CD4-positive, alpha-beta T cell treated with Interleukin-15 for 1 hour (primary cell): ENCODE measurements around the gene CORO7.
"Not testable (repeated sequence)": the region's sequence is repeated elsewhere in the genome, so short reads cannot be mapped to it uniquely, and the experiment has no call there.

Experiments
- DNase-seq: peaks from one replicate; pipeline ENCODE4 v3.0.0-alpha.2; 2020

The CORO7 gene

DNA sequence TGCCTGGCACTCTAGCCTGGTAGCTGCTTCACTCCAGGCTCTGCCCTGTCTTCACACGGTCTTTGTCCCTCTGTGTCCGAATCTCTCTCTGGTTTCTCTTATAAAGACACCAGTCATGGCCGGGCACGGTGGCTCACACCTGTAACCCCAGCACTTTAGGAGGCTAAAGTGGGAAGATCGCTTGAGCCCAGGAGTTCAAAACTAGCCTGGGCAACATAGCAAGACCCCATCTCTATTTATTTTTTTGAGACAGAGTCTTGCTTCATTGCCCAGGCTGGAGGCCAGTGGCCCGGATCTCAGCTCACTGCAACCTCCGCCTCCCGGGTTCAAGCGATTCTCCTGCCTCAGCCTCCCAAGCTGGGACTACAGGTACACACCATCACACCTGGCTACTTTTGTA, 82.7 kb downstream of the CORO7 start:
- not testable (repeated sequence) for DNase-seq

- DNase-seq, result no peak
These were observed 83.1 kb downstream of the CORO7 start for GRCh38 chr16:4333308-4333638.

DNA sequence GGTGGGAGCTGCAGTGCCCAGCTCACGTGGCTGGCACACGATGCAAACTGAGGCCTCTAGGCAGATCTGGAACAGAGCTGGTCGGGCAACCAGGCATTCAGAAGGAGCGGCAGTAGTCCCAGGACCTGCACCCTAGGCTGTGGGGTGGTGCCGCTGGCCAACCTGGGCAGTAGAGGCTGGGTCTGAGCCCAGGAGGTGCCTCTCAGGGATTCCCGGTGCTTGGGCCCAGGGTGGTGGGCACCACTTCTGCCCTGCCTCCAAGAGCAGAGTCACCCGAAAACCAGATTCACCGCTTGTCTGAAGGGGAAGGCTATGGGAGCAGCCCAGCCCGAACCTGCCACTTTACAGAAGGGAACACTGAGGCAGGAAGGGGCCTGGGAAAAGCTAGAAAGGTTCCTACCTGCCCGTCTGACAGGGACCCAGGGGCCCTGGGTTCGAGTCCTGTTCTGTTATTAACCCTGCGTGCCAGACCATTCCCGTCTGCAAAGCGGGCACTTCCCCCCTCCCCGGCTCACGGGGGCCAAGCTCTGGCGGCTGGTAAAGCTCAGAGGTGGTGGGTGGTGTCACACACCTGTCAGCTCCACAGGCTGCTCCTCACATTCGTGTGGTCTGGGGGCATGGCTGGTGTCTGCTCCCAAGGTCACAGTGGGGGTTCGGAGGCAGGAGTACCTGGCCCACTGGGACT, 83.6 kb downstream of the CORO7 start:
- no peak for DNase-seq

GRCh38 chr16:4332083-4332482, 84.3 kb downstream of the CORO7 start:
- DNase-seq, result no peak

DNA sequence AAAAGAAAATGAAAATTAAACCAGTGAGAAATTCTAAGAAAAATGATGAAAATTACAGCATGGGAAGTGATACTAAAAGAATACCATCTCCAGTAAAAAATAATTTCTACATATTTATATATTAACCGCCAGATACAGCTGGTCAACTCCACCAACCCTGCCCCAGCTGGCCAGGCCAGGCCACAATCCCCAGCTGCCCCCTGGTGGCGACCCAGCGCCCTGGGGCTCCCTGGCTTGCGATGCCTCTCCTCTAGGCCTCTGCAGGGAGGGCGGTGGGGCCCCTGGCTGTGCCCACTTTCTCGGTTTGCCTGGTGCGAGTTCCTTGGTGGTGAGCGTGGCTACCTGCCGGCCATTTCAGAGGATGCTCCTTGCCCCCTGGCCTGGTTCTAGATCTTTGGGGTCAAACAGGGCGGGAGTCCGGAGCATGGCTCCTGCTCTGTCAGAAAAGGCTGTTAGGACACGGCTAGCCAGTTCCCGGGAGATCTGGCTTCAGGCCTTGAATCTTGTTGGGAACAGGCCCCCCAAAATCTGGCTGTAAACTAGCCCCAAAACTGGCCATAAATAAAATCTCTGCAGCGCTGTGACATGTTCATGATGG, 86.0 kb downstream of the CORO7 start:
- DNase-seq, result peak; percentile 65

- DNase-seq, result no peak
These were observed 87.3 kb downstream of the CORO7 start for GRCh38 chr16:4328782-4329775.

- DNase-seq, result peak; percentile 70
These were observed 88.2 kb downstream of the CORO7 start for GRCh38 chr16:4328046-4328781.

- no peak for DNase-seq
These were observed 88.9 kb downstream of the CORO7 start for GRCh38 chr16:4327386-4328045.

DNA sequence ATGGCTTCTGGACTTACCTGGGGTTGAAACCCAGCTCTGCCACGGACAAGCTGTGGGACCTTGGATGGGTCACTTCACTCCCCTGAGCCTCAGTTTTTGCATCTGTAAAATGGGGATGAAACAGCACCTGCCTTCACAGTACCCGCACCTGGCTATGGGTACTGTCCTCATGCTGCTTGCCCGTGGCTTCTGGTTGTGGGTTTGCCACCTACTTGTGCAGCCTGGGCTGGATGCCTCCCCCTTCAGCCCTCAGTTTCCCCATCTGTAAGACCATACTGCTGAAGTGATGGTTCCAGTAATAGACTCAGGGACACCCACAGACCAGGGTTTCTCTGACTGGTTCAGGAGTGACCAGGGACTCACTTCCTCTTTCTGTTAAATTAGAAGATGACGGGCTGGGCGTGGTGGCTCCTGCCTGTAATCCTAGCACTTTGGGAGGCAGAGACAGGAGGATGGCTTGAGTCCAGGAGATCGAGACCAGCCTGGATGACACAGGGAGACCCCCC, 91.1 kb downstream of the CORO7 start:
- peak; percentile 40 for DNase-seq

- DNase-seq, result no peak
These were observed 91.7 kb downstream of the CORO7 start for GRCh38 chr16:4324492-4325252.

DNA sequence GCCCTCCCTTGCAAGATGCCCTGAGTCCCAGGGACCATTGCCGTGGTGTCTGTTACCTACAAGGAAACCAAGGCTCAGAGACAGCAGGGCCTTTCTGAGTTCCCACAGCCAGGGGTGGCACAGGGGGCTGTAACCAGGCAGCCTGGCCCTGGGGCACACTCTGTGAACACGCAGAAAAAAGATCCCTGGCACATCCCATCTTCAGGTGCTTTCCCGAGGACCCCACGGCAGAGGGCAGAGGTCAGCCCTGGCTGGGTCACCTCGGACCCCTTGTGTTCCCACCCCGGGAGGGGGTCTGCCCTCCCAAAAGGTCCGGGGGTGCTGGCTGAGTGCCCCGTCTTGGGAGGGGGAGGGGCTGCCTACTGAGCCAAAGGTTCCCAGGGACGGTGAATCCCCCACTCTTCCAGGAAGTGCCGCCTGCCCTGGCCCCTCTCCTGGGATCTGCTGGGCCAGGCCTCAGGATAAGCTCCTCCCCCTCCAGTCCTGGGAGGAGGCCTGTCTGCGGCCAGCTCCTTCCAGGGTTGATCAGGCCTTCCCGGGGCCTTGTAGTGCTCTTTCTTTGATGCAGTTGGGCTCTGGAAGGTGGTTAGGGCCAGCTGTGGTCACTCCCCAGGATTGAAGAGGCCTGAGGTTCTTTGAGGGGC, 92.4 kb downstream of the CORO7 start:
- DNase-seq, result no peak

DNA sequence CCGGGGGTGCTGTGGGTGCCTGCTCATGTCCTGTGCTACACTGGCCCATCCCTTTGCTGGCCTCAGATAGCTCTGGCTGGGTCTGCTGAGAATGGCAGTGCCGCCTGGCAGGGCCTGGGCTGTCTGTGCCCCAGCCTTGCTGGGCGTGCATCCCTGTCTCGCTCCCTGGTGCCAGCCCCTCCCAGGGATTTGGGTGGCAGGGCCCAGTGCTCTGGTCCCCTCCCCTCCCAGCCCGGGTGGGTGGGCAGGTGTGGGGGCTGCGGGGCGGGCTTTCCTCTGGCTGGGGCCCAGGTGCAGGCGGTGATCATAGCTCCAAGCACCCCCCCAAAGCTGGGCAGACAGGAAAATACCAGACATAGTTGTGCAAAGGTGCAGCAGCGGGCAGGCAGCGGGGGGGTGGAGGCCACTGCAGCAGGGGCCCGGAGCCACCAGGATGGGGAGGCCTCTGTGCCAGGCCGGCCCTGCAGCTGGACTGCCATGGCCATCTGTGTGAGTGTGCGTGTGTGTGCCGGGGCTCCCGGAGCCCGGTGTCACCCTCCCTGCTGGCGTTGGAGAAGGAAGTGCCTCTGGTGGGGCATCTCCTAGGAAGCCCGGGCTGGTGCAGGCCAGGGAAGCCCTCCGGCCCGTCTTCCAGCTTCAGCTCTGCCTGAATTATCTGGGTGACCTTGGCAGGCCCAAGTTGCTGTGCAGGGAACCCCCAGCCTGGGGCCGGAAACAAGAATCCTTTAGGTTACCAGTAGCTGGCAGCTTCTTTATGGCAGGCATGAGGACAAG, 93.1 kb downstream of the CORO7 start:
- no peak for DNase-seq

DNA sequence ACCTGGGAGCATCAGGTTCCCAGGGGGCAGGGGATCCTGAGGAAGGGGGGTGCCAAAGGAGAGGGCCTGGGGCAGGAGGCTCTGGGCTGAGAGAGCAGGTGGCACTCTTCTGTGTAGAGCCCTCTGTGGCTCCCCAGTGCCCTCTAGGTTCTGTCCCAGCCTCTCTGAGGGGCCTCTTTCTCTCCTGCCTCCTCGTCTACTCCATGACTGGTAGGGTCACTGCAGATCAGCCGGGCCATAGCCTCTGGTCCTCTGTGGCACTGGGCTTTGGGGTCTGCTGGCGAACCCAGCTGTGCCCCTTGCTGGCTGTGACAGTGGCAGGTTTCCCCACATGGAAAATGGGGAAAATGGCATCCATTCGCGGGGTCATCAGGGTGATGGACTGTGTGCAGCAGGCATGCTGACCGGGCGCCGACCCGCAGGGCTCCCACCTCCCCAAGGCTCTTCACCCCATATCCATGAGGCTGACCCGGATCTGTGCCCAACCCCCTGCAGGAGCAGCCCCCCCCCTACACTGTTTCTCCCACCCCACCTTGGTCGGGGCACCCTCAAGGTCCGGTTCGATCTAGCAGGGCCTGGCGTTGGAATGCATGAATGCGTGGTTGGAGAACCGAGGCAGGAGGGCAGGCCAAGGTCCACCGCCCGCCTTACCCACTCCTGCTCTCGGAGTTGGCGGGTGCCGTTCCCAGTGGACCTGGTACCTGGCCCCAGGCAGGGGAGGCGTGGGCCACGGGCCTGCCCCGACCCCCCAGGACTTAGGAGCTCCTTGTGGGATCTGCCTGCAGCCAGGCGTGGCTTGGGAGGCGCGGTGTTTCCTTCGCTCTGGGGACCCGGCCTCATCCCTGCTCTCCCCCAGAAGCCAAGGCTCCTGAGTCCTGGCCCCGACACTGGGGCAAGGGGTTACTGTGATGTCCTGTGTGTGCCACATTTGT, 94.0 kb downstream of the CORO7 start:
- DNase-seq, result no peak

- no peak for DNase-seq
These were observed 94.9 kb downstream of the CORO7 start for GRCh38 chr16:4321286-4322120.

- no peak for DNase-seq
These were observed 95.7 kb downstream of the CORO7 start for GRCh38 chr16:4320571-4321137.

DNA sequence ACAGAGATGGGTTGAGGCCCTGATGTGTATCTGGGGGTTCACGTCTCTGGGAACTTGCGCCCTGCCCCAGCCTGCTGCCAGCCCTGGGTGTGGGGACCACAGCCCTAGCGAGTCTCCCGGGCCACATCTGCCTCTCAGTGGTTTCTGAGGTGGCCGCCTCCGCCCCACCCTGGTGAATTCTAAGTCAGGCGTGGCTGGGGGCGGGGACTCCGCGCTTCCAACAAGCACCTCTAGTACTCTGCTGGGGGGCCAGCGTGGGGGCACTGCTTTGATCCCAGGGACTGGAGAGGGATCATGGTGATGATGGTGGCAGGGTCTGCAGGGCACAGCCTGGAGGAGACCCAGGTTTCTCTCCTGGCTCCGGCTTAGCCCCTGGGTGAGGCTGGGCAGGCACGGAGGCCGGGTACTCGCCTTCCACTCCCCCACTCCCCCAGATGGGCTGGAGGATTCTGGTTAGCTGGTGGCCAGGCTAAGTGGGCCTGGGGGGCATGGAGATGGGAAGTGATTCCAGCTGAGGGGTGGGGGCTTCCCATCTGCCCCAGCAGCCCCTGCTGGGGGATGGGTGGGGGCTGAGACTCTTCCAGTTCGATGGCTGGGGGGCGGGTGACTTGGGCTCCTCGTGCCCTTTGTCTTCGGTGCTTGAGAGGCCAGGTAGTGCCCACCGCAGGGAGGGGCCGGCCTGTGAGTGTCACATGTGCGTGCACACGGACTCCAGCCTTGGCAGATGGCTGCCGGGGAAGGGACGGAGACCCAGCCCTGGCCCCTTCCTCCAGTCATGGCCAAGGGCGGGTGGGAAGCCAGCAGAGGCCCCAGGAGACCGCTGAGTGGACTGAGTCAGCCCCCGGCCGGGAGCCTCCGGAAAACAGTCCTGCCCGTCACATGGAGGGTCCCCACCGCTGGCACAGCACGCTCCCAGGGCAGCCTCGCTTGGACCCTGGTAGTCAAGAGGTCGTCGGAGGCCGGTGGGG, 96.7 kb downstream of the CORO7 start:
- DNase-seq, result peak; percentile 52
